Thyroid gland (tissue), 4 donors: ENCODE results near the gene SPTB.

Source experiments
- CTCF ChIP-seq, 6 experiments: fragments of 200-600 bp in 3 of 6; fragments of 450-650 bp in 3 of 6; sonication (generic) in 3 of 6; IDR thresholded peaks; one replicate each; pipeline ENCODE4 v1.5.1; 2016 to 2019; ENCODE audit warnings: antibody characterized with exemption in 6 of 6, mild to moderate bottlenecking in 2 of 6, inconsistent platforms in 1 of 6, moderate library complexity in 1 of 6
- POLR2A ChIP-seq, 2 donors: fragments of 450-650 bp; IDR thresholded peaks; one replicate each; pipeline ENCODE4 v1.6.1; 2017; ENCODE audit warnings: antibody characterized with exemption in 2 of 2, mild to moderate bottlenecking in 2 of 2, moderate library complexity in 1 of 2

- TF ChIP-seq CTCF (IDR thresholded peaks at IDR 0.05) (no peak), POLR2A (IDR thresholded peaks at IDR 0.05) (no peak)
These were observed 160.9 kb downstream of the SPTB start for GRCh38 chr14:64718762-64719161.
